D341Med (cell line): ENCODE results near the gene CD44.

Source experiments
- DNase-seq: peaks from one replicate; pipeline ENCODE4 v3.0.0; 2012; ENCODE audit warnings: low spot score

The CD44 gene

DNA sequence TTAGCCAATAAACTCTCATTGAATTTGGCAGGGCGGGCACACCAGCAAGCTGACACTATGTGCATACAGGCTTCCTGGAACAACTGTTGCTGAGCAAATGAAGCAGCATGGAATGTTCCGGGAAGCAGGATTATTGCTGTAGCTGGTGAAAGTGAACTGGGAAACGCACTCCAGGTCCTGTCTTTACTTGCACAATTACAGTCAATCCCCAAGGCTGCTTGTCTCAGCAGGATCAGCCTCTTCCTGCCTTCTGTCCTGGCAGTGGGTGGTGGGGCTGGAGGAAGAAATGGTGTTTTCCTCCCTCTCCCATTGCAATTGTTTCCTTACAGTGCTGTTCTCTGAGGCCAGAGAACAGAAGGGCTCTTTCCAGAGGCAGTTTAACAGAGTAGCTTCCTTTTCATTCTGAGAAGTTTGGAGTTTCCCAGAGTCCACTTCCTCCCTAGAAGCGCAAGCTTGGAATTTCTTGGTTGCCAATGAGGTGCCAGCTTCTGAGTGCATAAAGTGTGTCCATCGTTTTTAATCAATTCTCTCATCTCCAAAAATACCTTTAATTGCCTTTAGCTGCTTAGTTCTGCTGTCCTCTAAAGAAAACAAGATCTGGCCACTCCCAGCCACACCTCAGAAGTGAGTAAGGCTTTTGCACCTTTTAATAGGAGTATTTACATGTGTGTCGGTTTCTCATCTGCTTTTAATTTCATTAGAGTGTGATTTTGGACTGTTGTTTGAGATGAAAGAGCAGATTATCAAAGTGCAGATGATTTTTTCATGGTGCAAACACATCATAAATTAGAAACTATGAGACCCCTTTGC is 19.9 kb downstream of the CD44 start:
- no peak for DNase-seq

DNA sequence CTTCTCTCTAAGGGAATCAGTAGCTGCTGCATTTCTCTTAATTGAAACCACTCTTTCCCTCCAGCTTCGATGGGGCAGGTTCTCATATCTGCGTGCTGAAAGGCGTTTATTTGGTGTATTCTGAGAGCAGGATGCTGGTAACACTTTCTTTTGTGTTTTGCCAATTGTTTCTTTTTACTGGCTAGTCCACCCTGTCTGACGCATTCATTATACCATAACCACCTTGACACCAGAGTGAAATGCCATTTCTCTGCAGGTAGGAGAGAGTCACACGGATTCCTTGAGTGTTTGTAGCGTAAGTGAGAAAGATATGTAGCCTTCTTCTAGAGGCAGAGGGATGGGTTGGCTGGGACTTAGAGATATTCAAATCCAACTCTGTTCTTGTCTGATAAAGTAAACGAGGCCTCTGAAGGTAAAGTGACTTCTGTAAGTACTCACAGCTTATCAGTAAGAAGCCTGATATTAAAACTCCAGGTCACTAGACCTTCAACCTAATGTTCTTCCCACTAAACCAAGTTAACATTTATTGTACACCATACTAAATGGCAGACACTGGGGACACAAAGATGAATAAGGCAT is 21.4 kb downstream of the CD44 start:
- no peak for DNase-seq

DNA sequence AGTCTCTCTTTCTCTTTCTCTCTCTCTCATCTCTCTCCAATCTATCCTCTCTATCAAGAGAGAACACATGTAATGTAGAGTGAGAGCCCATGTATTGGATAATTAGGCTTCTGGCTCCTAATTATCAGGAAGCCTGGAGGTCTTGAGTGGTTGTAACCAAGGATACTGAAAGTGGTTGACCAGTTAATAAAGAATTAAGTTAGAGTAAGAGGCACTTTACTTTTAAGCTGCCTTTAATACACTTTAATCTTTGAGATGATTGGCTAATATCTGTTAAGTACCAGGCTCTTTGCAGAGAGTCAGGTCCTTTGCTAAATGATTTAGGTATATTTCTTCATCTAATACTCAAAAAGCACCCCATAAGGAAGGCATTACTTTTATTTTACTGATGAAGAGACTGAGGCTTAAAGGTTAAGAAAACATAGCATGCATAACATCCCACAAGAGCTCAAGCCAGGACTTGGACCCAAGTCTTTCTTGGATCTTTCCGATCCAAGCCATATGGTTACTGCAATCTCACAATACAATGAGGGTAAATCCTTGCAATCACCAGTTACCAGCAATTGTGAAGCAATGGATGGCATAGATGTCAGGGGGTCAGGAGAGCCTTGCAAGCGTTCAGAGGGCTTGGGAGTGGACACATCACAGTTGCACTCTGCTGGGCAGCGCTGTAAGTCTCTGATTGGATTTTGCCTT is 22.1 kb downstream of the CD44 start:
- DNase-seq: no peak

DNA sequence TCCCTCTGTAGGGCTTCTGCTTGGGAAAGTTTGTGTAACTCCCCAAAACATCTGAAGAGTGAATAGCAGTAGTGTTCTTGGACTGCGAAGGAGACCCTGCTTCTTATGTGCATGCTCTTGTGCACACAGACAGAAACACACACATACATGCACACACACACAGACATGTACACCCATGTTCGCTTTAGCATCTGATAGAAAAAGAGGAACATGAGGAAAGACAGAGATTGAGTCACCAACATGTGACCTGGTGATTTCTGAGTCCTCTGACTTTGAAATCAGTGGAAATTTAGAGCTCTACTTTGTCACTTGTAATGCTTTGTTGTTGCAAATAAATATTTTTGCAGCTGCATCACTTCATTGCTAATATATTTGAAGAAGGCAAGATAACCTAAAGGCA is 23.8 kb downstream of the CD44 start:
- DNase-seq: no peak

DNA sequence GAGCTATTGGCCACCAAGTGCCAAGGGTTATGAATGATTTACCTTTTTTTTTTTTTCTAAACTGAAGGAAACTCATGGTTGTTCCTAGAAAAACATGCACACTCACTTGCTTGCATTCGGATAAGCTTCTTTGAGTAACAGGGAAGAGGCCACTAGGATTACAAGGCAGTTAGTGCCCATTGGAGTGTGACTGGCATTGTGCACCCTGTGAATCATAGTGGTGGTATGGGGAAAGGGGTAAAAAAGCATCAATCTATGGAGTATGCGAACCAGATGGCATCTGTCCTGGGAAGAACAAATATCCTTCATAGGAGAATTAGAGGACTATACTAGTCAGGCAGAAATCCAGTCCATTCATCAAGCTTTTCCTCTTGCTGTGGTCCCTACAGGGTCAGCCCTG is 24.2 kb downstream of the CD44 start:
- DNase-seq: no peak

DNA sequence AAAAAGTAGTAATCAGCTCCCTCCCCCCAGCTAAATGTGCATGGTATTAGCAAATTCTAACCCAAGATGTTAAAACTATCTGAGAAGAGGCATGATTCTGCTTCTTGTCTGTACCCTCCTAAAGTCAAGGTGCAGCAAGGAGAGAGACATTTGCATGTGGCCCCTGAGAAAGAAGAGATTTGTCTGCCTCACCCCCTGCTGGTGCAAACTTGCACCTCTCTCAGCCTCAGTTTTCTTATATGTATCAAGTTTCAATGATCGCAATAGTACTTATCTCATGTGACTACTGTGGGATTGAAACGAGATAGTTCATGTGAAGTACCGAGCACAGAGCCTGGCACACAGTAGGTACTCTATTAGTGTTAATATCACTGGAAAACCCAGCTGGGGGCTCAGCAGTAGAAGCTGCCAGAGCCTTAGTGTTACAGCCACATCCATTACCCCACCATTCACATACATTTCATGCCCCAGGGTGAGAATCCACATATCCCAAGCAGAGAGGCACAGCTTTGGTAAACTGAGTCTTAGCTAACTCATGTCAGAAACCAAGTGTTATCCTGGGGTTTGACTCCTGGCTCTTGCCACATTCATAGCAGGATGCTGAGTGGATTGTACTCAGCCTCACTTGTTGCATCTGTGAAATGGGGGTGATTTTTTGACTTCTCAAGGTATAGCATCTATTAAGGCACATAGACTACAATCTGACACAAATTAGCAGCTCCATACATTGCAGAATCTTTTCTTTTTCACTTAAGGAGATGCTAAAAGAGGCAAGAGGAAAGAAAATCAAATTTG is 24.9 kb downstream of the CD44 start:
- DNase-seq: no peak

DNA sequence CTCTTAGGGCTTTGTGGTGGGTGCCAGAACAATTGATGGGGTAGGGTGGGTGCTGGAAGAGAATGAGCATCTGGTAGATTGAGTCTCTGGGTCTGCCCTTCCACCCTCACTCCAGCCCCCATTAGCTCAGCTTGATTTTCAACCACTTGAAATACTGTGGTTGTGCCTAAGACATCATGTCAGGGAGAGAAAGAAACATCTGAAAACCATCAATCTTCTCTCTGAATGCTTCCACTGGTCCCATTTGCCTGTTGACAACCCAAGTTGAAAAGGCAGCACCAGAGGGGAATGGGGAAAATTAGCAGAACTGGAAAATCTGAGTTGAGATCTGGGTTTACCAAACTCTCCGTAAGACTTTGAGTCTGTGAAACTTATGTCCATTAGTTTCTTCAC is 26.1 kb downstream of the CD44 start:
- DNase-seq: no peak

DNA sequence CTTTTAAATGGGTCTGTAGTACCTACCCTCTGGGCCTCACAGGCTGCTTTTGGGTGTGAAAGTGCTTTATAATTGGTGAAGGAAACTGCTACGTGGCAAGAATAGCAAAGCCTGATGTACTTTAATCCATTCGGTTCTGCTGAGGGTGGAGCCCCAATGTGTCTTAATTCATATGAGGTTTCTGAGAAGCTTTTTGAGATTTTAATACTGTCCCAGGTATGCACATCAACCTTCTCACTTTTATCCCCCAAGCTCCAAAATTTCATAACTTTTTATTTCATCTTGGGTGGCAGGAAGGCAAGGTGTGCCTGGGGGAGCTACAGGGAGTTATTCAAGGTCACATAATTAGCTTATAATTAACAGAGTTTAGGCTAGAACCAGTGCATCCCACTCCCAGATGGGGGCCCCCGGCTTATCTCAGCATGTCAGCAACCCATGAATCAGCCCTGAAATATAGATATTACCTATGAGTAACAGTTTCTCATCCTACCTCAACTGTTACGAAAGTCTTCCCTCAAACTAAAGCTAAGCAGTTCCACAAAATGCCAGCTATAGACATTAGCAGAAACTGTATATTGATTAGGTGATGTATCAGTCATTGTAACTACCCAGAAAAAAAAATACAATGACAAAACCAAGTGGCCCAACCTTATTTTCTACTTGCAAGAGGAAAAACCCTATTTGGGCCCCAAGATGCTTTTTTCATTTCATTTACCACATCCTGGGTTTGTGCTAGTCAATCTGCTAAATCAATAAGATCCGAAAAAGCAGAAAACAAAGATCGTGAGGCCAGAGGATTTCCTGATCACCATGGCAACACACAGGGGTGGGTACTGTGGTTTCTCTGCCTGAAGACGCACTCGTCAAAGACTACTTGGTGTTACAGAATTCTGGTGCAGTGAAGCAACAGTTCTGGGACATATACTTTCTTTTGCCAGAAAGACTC is 26.7 kb downstream of the CD44 start:
- DNase-seq: no peak

DNA sequence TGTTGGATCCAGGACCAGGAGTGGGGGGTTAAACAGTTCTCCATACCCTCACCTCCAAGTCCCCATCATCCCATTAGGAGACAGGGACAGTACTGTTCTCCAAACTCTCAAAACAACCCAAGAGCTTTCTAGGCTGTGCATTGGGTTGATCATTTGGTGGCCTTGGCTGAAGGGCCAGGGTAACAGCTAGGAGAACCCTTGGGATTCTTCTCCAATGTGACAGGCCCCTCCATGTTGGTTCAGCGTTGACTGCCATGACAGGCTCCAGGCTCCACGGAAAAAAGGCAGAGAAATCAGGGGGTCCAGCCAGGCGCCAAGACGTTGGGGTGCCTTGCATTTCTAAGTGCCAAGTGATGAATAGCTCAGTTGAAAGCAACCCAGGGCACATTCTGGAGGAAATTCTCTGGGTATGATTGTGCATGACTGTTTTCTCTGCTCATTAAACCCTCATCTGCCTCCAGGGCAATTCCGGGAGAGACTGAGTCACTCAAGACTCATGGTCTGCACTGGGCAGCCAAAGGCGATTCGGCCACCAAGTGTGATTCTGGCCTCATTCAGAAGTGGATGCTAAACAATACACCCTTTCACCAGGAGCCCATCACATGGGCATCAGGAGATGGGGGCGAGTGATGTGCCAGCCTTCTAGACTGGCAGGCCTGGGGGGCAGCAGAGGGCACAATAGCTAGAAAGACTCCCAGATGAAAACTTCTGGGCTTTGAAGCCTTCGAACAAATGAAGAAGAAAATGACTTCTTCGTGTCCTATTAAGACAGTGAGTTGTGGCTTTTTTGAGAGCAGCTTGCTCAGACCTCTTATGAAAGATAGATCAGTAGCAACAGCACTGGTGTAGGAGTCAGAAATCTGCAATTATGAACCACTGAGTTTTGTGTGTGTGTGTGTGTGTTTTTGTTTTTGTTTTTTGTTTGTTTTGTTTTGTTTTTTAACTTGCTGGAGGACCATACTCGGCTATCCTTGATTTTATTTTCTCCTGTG is 27.7 kb downstream of the CD44 start:
- DNase-seq: no peak

DNA sequence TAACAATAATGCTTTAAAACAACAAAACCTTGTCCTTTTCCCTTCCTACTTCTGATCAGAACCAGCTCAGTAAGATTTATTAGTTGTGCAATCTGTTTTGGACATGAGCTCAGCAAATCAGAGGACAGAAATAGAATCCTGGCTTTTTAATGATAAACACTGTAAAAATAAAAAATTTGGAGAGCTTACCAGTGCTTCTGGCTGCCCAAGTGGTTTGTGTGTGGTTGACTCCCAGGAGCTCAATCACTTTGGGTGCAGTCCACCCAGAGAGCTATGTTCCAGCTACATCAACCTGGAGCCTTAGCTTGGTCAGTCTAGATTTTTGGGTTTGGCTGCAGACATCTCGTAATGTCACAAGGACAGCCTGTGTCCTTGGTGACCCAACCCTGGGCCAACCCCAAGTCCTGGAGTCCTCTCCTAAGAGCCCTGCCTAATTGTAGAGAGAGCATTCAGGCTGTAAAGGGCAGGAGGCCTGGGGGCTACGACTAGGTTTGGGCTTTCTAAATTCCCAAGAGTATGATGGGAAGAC is 28.5 kb downstream of the CD44 start:
- DNase-seq: no peak

DNA sequence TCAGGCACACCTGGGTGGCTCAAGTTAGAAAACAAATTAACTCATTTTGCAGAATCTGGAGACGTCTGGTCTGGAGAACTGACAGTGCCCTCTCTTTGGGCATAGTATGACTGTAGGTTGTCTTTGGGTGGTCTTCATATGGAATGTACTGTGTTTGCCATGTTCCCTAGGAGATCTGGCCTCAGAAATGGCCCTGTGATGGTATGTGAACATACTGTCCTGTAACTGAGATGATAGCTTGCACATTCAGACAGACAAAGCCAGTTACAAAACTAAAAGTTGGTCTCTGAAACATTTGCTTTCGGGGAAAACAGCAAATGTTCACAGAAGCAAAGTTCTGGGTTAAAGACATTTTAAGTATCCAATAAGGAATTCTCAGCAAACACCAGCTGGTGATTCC is 29.7 kb downstream of the CD44 start:
- DNase-seq: no peak

DNA sequence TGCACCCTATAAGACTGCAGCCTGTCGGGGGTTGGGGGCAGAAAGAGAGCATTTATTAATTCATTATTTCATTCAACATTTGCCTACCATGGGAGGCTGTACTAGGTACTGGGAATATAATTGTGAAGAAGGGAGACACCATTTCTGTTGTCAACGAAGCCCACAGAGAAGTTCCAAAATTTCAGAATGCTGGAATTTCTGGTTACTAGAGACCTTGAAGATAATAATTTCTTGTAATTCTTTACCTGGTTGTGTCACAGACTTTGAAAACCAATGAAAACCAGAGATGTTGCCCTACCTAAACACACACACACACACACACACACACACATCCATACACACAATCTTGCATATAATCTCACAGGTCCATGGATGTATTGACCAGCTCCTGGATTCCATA is 30.1 kb downstream of the CD44 start:
- DNase-seq: no peak

DNA sequence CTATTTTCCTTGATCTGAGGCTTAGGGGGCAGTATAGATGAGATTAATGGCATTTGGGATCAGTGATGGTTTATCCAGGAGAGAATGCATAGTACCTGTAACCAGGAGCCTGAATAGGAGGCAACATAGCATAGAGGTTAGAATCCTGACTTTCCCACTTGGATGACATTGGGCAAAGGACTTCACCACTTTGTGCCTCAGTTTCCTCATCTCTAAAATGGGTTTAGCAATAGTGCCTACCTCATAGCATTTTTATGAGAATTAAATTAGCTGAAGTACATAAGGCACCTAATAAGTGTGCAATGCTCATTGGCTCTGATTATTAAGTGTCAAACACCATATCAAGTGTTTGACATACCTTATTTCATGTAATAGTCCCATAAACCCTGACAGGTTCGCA is 30.8 kb downstream of the CD44 start:
- no peak for DNase-seq

DNA sequence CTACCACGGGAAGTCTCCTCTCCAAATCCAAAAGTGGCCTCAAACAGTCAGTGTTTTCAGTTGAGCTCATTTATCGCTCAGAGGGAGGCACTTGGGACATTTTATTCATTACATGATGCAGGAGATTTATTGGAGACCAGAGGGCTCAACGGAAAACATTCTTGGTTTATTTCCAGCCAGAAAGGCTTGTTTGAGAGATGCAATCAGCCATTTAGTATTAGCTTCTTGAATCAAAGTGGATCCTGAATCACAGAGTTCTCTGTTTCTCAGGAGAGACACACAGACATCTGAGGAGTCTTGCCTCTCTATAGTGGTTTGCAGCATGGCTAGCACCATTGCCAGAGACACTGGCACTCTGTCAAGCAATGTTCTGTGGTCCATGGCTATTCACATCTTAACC is 31.5 kb downstream of the CD44 start:
- no peak for DNase-seq

DNA sequence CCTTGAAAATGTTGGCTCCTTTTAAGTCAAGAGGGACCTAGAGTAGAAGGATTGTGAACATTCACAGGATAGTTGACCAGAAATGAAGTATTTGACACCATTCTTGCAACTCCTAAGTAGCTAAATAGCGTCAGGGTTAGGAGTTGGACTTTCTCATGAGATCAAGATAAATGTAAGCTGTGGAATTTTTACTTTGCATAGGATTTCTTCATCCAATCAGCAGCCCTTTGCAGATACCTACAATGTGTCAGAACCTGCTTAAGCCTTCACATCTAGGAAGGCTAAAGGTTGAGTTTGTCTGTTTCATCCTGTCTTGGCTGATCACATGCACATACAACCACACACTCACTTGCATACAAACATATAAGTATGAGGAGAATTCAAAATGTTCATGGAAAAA is 32.3 kb downstream of the CD44 start:
- DNase-seq: no peak

DNA sequence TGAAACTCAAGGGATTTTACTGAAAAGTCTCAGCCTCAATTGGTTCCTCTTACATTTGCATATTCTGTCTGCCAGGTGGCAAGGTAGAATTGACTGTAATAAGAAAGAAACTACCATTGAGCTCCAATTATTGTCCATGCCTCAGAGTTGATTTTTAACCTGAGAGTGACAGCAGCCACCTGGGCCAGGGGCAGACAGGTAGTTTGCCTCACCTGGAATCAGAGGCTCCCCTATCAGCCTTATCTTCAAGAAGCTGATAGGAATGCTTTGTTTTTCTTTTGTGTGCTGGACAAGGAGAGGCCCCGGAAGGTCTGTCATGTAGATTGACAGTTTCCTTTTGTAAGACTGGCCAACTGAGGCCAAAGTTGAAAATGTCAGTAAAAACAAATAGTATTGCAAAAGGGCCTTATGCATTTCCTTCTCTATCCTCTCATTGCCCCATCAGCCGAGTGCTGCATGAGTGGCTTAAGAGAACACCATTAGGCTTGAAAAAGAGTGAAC is 34.1 kb downstream of the CD44 start:
- no peak for DNase-seq

DNA sequence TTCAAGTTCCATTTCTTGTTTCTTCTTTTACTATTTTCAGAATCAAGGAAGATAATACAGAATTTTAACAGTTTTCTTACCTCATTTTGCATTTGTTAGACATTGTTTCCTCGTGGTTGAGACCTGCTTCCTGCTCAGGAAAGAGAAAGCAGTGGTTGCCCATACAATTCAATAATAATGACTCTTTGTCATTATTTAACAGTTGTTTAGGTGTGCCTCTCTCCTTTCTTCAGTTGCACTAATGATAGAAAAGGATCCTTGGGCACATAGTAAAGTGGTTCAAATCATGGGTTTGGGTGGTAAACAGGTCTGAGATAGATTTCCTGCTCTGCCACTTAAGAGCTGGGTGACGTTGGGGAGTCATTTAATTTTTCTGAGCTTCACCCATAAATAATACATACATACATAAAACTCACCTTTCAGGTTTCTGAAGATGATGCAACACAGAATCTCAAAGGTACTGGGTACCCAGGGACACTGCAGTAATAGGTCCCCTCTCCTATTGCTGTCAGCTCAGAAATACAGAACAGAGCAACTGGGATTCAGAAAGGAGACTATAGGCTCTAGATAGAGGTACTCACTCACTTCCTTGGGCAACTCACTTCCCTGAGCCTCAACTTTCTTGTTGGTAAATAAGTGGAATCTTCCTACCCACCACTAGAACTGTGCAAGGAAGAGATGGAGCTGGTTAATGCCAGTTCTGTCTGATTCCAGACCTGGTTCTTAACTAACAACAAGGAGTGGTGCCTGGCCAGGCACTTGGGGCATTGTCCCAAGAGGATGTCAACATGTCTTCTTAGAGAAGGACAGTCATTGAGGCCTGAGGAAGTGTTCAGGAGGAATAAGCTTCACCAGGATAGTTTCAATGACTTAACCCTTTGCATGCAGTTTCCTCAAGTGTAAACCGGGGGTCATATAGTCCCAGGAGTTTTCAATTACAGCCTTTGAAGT is 34.9 kb downstream of the CD44 start:
- DNase-seq: no peak

DNA sequence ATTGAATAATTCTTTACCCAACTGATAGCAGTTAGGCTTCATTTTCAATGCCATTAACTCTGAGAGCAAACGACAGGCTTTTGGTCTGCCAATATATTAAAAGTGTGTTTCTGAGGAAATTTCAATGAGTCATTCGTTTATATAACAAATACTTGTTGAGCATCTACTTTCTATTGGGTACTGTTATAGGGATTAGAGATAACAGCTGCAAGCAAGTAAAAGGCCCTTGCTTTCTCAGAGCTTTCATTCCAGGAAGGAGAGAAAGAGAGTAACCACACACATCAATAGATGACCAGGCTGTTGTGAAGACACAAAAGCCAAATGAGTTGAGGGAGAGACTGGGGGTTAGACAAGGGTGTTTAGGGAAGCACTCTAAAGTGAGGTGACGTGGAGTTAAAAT is 35.7 kb downstream of the CD44 start:
- DNase-seq: no peak

DNA sequence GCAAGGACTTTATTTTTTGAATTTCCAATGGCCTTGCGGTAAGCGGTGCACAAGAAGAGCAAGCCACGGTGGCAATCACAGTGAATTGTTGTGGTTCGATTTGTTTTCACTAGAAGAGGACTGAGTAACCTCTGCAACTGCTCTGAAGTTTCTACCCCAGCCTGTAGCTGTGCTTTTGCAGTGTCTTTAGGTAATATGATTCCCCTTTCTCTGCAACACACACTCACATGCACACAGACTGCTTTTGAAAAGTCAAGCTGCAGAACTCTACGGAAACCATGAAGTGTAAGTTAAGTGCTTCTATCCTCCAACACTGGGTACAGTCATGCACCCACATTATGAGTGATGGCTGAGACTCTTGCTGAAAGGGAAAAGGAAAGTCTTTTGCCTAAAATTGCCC is 38.4 kb downstream of the CD44 start:
- no peak for DNase-seq
